ENCODE results near the gene BOLL. TPM values are rescaled to one million over a fixed set of nuclear protein-coding genes. Genes with fewer than 3 reads are reported as not detected.
"Not testable (repeated sequence)": the region's sequence is repeated elsewhere in the genome, so short reads cannot be mapped to it uniquely, and the experiment has no call there.

BOLL gene
- total RNA-seq, 2 experiments from 2014 or later = not detected

DNA sequence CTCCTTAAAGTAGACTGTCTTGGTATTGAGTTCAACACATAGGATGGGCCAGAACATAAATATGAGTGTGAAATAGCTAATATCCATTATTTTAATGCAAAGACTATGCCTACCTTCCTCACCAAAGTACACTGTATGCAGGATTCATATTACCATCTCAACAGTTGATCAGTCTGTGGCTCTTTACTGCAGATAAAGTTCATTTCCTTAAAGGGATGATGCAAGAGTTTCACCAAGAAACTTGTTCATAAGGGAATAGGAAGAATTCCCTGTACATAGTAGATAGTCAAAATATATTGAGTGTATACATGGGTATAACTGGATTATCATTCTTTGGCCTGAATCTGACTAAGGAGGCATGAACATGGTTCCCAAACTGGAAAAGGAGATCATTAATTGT lies 44.9 kb downstream of the BOLL start:
- intact Hi-C loops (cut with micrococcal nuclease; ENCODE audit: unreplicated experiment) = no loop called here
- Histone ChIP-seq H4K20me1 (ENCODE audit: insufficient read depth, low read length) (no peaks in the 10 kb centered on the region), H3K79me2 (ENCODE audit: insufficient read depth, low read depth, low read length) (no peaks in the 10 kb centered on the region), H3K9me3 (ENCODE audit: low read length) (no peaks in the 10 kb centered on the region), H3K36me3 (ENCODE audit: insufficient read depth, low read length) (no peaks in the 10 kb centered on the region), H3K4me1 (ENCODE audit: insufficient read depth, low read length, poor library complexity, severe bottlenecking) (no peaks in the 10 kb centered on the region), H3K4me3 (ENCODE audit: low read depth, low read length, poor library complexity, severe bottlenecking) (no peak overlapping the region), H3K27ac (ENCODE audit: low read depth, low read length, poor library complexity, severe bottlenecking) (no peak overlapping the region), H2AFZ (ENCODE audit: low read length) (no peak overlapping the region), H3K4me2 (ENCODE audit: low read length) (no peak overlapping the region), H3K9me2 (ENCODE audit: insufficient read depth, low read length) (no peaks in the 10 kb centered on the region)
- CTCF ChIA-PET (ENCODE audit: unreplicated experiment) = no interaction called here
- TF ChIP-seq EZH2phosphoT487 (IDR thresholded peaks at IDR 0.05; ENCODE audit: borderline replicate concordance, low read depth, low read length) = no peak
- TF ChIP-seq, protein P1, sequence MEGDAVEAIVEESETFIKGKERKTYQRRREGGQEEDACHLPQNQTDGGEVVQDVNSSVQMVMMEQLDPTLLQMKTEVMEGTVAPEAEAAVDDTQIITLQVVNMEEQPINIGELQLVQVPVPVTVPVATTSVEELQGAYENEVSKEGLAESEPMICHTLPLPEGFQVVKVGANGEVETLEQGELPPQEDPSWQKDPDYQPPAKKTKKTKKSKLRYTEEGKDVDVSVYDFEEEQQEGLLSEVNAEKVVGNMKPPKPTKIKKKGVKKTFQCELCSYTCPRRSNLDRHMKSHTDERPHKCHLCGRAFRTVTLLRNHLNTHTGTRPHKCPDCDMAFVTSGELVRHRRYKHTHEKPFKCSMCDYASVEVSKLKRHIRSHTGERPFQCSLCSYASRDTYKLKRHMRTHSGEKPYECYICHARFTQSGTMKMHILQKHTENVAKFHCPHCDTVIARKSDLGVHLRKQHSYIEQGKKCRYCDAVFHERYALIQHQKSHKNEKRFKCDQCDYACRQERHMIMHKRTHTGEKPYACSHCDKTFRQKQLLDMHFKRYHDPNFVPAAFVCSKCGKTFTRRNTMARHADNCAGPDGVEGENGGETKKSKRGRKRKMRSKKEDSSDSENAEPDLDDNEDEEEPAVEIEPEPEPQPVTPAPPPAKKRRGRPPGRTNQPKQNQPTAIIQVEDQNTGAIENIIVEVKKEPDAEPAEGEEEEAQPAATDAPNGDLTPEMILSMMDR (conservative IDR thresholded peaks at IDR 0.05; ENCODE audit: low read length) = no peak
- DNase-seq (ENCODE audit: low spot score) = no peak
- BruUV-seq (replicated peaks) = no TSS peak
- POLR2A ChIA-PET = no interaction called here

DNA sequence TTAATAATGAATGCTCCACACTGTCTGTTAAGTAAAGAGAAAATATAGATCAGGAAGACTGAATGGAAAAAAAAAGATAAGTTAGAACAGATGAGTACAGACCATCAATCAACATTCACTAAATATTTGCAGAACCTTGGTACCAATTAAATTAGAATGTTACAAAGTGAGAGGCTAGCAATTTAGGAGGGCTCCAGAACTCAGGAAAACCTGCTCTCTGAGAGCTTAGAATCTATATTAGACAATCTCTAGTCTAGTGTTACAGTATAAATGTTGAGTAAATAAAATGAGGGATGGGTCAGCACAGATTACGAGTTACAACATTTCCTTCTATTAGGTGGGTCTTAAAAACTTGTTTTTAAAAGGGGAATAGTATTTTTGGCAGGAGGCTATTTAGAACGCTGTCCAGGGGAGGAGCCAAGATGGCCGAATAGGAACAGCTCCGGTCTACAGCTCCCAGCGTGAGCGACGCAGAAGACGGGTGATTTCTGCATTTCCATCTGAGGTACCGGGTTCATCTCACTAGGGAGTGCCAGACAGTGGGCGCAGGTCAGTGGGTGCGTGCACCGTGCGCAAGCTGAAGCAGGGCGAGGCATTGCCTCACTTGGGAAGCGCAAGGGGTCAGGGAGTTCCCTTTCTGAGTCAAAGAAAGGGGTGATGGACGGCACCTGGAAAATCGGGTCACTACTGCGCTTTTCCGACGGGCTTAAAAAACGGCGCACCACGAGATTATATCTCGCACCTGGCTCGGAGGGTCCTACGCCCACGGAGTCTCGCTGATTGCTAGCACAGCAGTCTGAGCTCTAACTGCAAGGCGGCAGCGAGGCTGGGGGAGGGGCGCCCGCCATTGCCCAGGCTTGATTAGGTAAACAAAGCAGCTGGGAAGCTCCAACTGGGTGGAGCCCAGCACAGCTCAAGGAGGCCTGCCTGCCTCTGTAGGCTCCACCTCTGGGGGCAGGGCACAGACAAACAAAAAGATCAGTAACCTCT lies 56.3 kb downstream of the BOLL start:
- H3K79me2 ChIP-seq (ENCODE audit: insufficient read depth, low read depth, low read length); H3K9me2 ChIP-seq (ENCODE audit: insufficient read depth, low read length); intact Hi-C loops (cut with micrococcal nuclease; ENCODE audit: unreplicated experiment); DNase-seq (ENCODE audit: low spot score); H2AFZ ChIP-seq (ENCODE audit: low read length); CTCF ChIA-PET (ENCODE audit: unreplicated experiment); H3K4me3 ChIP-seq (ENCODE audit: low read depth, low read length, poor library complexity, severe bottlenecking); H3K27ac ChIP-seq (ENCODE audit: low read depth, low read length, poor library complexity, severe bottlenecking); H3K36me3 ChIP-seq (ENCODE audit: insufficient read depth, low read length); H3K4me2 ChIP-seq (ENCODE audit: low read length); H3K4me1 ChIP-seq (ENCODE audit: insufficient read depth, low read length, poor library complexity, severe bottlenecking); H3K9me3 ChIP-seq (ENCODE audit: low read length); BruUV-seq (replicated peaks); H4K20me1 ChIP-seq (ENCODE audit: insufficient read depth, low read length): not testable (repeated sequence)
- POLR2A ChIA-PET = interaction anchor here (0.8 to 0.9 kb wide), 2 partner anchors 9 to 13 kb away, joined by 3 read pairs; no protein-coding TSS in a partner anchor

- BruUV-seq (replicated peaks) = no TSS peak
- no peak overlapping the region for H3K4me3 ChIP-seq (ENCODE audit: low read depth, low read length, poor library complexity, severe bottlenecking)
- H3K79me2 ChIP-seq (ENCODE audit: insufficient read depth, low read depth, low read length) = no peaks in the 10 kb centered on the region
- no peaks in the 10 kb centered on the region for H3K9me3 ChIP-seq (ENCODE audit: low read length)
- intact Hi-C loops (cut with micrococcal nuclease; ENCODE audit: unreplicated experiment) = no loop called here
- TF ChIP-seq EZH2phosphoT487 (IDR thresholded peaks at IDR 0.05; ENCODE audit: borderline replicate concordance, low read depth, low read length) = no peak
- TF ChIP-seq, protein P1 (conservative IDR thresholded peaks at IDR 0.05; ENCODE audit: low read length) = no peak
- H3K9me2 ChIP-seq (ENCODE audit: insufficient read depth, low read length) = no peaks in the 10 kb centered on the region
- no peak for DNase-seq (ENCODE audit: low spot score)
- no peaks in the 10 kb centered on the region for H4K20me1 ChIP-seq (ENCODE audit: insufficient read depth, low read length)
- no peak overlapping the region for H3K4me2 ChIP-seq (ENCODE audit: low read length)
- no peaks in the 10 kb centered on the region for H3K36me3 ChIP-seq (ENCODE audit: insufficient read depth, low read length)
- no peak overlapping the region for H2AFZ ChIP-seq (ENCODE audit: low read length)
- POLR2A ChIA-PET = interaction anchor here (0.6 to 1.4 kb wide), 6 partner anchors 9 to 1820 kb away, joined by 3 to 5 read pairs (median 4); no protein-coding TSS in a partner anchor
- CTCF ChIA-PET (ENCODE audit: unreplicated experiment) = no interaction called here
- no peaks in the 10 kb centered on the region for H3K4me1 ChIP-seq (ENCODE audit: insufficient read depth, low read length, poor library complexity, severe bottlenecking)
- H3K27ac ChIP-seq (ENCODE audit: low read depth, low read length, poor library complexity, severe bottlenecking) = no peak overlapping the region
These were observed 58.1 kb downstream of the BOLL start for GRCh38 chr2:197727011-197727410.

Data from OCI-LY7 (cell line).